ENCODE measurements around the gene SUOX. TPM values are rescaled to one million over a fixed set of nuclear protein-coding genes. Genes with fewer than 3 reads are reported as not detected.
"Not testable (repeated sequence)": the region's sequence is repeated elsewhere in the genome, so short reads cannot be mapped to it uniquely, and the experiment has no call there.

Gene SUOX
- total RNA-seq, 1 donor from 2014 or later: 5.4 TPM

GRCh38 chr12:55978393-55978792, 18.7 kb upstream of the SUOX start:
- peaks cover 8 to 12% of the 10 kb centered on the region in 2 donors for H3K36me3 ChIP-seq
- H3K4me3 ChIP-seq: no peak overlapping the region
- H3K27ac ChIP-seq: no peak overlapping the region
- TF ChIP-seq, protein P1, sequence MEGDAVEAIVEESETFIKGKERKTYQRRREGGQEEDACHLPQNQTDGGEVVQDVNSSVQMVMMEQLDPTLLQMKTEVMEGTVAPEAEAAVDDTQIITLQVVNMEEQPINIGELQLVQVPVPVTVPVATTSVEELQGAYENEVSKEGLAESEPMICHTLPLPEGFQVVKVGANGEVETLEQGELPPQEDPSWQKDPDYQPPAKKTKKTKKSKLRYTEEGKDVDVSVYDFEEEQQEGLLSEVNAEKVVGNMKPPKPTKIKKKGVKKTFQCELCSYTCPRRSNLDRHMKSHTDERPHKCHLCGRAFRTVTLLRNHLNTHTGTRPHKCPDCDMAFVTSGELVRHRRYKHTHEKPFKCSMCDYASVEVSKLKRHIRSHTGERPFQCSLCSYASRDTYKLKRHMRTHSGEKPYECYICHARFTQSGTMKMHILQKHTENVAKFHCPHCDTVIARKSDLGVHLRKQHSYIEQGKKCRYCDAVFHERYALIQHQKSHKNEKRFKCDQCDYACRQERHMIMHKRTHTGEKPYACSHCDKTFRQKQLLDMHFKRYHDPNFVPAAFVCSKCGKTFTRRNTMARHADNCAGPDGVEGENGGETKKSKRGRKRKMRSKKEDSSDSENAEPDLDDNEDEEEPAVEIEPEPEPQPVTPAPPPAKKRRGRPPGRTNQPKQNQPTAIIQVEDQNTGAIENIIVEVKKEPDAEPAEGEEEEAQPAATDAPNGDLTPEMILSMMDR (IDR thresholded peaks at IDR 0.05): no peak
- no peak for DNase-seq (ENCODE audit: low spot score in 2 of 2)
- no peaks in the 10 kb centered on the region for H3K9me3 ChIP-seq
- intact Hi-C loops (cut with DNase I): no loop called here
- peaks cover 3 to 14% of the 10 kb centered on the region in 2 donors for H3K4me1 ChIP-seq
- no peaks in the 10 kb centered on the region for H3K27me3 ChIP-seq

DNA sequence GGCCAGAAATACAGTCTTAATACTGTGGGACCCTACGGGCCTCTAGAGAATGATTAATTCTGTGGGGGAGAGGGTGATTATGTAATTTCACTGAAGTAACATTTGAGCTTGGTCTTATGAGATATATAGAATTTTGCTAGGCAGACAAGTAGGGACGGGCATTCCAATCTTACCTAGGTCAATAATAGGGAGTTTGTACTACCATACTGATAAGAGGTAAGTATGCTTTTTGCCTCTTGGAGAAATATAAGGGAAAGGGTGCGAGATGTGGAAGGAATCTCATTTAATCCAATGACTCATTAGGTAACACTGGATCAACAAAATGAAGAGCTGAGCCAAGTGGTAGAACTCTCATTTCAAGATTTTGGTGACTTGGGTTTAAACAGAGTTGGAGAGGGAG, 18.0 kb upstream of the SUOX start:
- no peak for DNase-seq (ENCODE audit: low spot score in 2 of 2)
- H3K4me3 ChIP-seq: no peak overlapping the region
- no peaks in the 10 kb centered on the region for H3K27me3 ChIP-seq
- TF ChIP-seq, protein P1 (IDR thresholded peaks at IDR 0.05): no peak
- no peaks in the 10 kb centered on the region for H3K9me3 ChIP-seq
- intact Hi-C loops (cut with DNase I): no loop called here
- H3K27ac ChIP-seq: no peak overlapping the region
- peaks cover 13 to 17% of the 10 kb centered on the region in 2 donors for H3K36me3 ChIP-seq
- peaks cover 3 to 14% of the 10 kb centered on the region in 2 donors for H3K4me1 ChIP-seq

- H3K4me1 ChIP-seq; H3K27me3 ChIP-seq; H3K4me3 ChIP-seq; intact Hi-C loops (cut with DNase I); H3K27ac ChIP-seq; DNase-seq (ENCODE audit: low spot score in 2 of 2); H3K9me3 ChIP-seq: not testable (repeated sequence)
- H3K36me3 ChIP-seq: peaks cover 33 to 40% of the 10 kb centered on the region in 2 donors
Measured at GRCh38 chr12:55981882-55982281, 15.2 kb upstream of the SUOX start.

GRCh38 chr12:55982319-55982936, 14.6 kb upstream of the SUOX start:
- no peaks in the 10 kb centered on the region for H3K4me1 ChIP-seq
- intact Hi-C loops (cut with DNase I): no loop called here
- peaks cover 35 to 46% of the 10 kb centered on the region in 2 donors for H3K36me3 ChIP-seq

DNA sequence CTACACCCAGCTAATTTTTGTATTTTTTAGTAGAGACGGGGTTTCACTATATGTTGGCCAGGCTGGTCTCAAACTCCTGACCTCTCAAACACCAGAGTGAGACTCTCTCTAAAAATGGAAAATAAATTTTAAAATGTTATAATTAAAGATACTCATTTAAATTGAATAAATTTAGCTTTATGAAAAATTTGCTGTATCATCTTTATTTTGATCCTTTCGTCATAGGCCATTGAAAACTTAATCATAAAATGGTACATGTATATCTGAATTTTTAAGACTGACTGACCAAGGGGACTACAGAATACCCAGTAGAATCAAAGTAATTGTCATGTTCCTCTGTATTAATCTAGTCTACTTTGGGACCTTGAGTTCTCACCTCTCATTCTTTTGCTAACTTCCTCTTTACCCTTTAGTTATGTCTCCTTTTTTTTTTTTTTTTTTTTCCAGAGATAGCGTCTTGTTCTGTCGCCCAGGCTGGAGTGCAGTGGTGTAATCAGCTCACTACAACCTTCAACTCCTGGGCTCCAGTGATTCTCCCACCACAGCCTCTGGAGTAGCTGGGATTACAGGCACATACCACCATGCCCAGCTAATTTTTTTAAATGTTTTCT, 13.7 kb upstream of the SUOX start:
- Histone ChIP-seq H3K27ac (no peak overlapping the region), H3K4me3 (no peak overlapping the region), H3K9me3 (no peaks in the 10 kb centered on the region), H3K4me1 (no peaks in the 10 kb centered on the region), H3K36me3 (peaks cover 43 to 55% of the 10 kb centered on the region in 2 donors), H3K27me3 (no peaks in the 10 kb centered on the region)
- intact Hi-C loops (cut with DNase I): no loop called here
- TF ChIP-seq, protein P1 (IDR thresholded peaks at IDR 0.05): no peak
- no peak for DNase-seq (ENCODE audit: low spot score in 2 of 2)

More at GRCh38 chr12:55982319-55982936, 14.6 kb upstream of the SUOX start:
- DNase-seq (ENCODE audit: low spot score in 2 of 2): no peak
- H3K27ac ChIP-seq: no peak overlapping the region
- H3K27me3 ChIP-seq: no peaks in the 10 kb centered on the region
- H3K4me3 ChIP-seq: no peak overlapping the region
- TF ChIP-seq, protein P1 (IDR thresholded peaks at IDR 0.05): no peak
- H3K9me3 ChIP-seq: no peaks in the 10 kb centered on the region

- no peak for DNase-seq (ENCODE audit: low spot score in 2 of 2)
- Histone ChIP-seq H3K9me3 (no peaks in the 10 kb centered on the region), H3K36me3 (peaks cover 55 to 69% of the 10 kb centered on the region in 2 donors), H3K27me3 (no peaks in the 10 kb centered on the region), H3K4me1 (no peaks in the 10 kb centered on the region), H3K27ac (no peak overlapping the region), H3K4me3 (no peak overlapping the region)
- TF ChIP-seq, protein P1 (IDR thresholded peaks at IDR 0.05): no peak
- intact Hi-C loops (cut with DNase I): no loop called here
Measured at GRCh38 chr12:55984861-55985260, 12.2 kb upstream of the SUOX start.

Data from ascending aorta (tissue), 2 donors.